NCI-H1694 treated with DMSO at 0.1 percent for 48 hours (cell line): ENCODE results near the gene ORC4.

Source experiments
- DNase-seq: peaks from one replicate; lab custom pipeline; 2025; lab: John Stamatoyannopoulos, UW

Gene ORC4

GRCh38 chr2:147933931-147934330 is 86.6 kb downstream of the ORC4 start:
- DNase-seq, result no peak

DNA sequence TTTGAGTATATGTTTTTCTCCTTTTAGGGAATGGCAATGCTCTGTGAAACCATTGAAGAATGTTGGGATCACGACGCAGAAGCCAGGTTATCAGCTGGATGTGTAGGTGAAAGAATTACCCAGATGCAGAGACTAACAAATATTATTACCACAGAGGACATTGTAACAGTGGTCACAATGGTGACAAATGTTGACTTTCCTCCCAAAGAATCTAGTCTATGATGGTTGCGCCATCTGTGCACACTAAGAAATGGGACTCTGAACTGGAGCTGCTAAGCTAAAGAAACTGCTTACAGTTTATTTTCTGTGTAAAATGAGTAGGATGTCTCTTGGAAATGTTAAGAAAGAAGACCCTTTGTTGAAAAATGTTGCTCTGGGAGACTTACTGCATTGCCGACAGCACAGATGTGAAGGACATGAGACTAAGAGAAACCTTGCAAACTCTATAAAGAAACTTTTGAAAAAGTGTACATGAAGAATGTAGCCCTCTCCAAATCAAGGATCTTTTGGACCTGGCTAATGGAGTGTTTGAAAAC is 93.4 kb downstream of the ORC4 start:
- DNase-seq, result no peak

DNA sequence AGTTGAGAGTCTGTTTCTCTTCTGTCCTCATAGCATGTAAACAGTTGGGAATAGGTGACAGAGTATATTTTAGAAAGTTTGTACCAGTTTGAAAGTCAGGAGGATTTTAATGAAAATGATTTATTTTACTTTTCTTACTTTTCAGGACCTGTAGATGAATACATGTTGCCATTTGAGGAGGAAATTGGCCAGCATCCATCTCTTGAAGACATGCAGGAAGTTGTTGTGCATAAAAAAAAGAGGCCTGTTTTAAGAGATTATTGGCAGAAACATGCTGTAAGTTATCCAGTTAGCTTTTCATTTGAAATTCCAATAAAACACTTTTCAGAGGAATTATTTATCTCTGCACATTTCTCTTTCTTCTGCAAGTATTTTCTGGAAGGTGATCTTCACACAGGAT is 94.7 kb downstream of the ORC4 start:
- DNase-seq, result no peak

GRCh38 chr2:147924647-147925046 is 95.9 kb downstream of the ORC4 start:
- DNase-seq, result no peak

GRCh38 chr2:147923846-147924245 is 96.7 kb downstream of the ORC4 start:
- no peak for DNase-seq

- no peak for DNase-seq
Observed at GRCh38 chr2:147917161-147917560, 103.4 kb downstream of the ORC4 start.

- DNase-seq, result no peak
Observed at GRCh38 chr2:147916723-147917122, 103.8 kb downstream of the ORC4 start.

DNA sequence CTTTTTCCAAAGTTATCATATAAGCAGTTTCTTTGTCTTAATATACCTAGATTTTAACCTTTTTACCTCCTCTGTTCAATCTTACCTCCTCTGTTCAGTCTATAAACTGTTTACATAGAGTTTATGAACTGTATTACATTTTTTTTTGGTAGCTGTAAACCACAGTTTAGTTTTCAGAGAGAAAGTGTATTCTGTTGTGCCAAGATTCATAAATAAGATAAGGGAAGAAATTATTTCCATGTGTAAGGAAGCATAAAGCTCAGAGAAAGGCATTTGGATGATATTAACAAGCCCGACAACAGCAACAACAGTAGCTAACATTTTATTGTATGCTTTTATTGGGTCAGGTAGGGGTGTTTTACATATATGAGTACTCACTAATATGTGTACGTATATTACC is 104.5 kb downstream of the ORC4 start:
- DNase-seq, result no peak

DNA sequence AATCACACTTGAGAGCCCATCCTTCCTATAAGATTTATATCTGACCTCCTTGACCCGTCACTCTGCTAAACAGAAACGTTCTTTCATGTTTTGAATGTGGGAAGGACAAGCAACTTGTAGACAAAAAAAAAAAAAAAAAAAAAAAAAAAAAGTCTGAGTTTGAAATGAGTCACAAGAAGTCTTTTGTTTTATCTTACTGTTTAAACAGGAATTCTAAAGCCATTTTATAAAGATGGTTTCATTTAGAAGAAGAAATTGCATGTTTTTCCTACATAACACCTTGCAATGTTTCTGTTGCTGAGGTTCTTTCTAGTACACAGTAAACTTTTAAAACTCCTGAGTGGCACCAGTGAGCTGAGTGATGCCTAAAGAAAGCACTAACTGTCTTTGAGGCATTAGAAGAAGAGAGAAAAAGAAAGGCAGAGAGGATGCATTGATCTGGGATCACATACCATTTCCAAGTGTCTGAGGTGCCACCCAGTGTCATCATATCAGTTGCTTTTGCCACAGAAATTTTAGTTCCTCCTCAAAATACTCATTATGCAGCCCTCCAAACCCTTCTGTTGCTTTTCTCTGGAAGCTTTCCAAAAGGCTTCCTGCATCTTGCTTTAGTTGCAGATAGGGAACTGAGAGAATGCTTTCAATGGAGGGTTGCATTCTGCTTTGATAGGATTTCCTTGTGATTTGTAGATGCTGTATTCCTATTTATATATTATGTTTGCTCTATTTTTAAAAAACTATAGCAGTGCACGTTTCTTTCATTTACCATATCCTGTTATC is 106.6 kb downstream of the ORC4 start:
- peak; percentile 9 for DNase-seq

DNA sequence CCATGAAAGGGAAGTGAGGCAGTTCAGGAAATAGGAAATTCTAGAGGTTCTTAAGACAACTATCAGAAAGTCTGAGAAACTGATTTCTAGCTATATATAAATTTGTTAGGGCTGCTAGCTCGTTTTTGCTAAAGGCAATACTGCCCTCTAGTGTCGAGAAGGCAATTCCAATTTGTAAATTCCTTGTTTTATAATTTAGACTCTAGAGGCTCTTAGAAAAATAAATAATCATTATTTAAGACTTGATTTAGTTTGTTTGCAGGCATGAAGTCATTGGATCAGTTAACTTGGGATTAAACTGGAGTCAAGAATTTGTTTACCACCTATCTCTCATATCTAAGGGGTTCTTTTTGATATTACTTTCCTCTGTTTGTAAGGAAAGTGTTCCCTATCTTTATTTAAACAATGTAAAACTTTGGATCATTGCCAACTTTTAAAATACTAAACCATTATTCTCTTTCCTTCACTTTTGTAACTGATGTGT is 109.5 kb downstream of the ORC4 start:
- DNase-seq, result peak; percentile 73

DNA sequence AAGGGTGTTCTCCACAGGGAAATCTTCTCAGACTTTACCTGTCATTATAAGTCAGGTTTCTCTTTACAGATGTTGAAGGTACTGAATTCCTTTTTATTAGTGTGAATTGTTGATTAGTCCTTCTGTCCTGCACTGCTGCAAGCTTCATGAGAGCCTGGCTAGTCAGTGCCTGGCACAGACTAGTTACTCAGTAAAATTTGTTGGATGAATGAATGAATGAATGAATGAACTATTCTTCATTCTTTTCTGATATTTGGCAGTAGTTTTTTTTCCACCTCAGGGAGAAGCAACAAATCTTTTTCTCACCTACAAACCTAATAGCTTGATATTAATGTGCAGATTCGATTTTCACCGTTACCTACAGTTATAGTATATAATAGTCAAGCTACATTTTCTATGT is 111.4 kb downstream of the ORC4 start:
- no peak for DNase-seq

DNA sequence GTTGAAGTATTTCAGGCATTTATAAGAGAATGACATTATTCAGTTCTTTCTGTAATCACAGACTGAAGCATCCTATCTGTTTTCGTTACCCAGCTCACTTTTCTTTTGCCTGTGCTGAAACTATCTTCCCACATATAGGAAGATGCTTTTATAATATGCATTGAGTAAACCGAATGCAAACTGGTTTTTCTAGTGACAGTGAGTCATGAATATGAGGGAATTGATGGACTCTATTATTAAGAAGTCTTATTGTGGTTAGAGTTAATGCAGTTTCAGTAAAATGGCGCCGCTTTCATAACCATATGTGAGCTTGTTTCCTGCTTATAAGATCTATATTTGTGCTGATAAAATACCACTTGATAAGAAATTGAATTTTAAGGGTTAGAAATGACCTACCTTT is 116.5 kb downstream of the ORC4 start:
- no peak for DNase-seq

DNA sequence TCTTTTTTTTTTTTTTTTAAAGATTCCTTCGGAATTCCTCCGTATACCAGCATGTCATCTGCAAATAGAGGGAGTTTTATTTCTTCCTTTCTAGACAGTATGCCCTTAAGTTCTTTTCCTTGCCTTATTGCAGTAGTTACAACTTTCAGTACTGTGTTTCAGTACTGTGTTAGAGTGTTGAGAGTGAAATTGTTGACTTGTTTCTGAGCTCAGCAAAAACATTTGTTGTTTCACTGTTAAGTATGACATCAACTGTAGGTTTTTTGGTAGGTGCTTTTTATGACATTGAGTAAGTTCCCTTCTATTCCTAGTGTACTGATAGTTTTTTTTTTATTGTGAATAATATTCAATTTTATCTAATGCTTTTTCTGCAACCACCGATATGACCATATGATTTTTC is 131.9 kb downstream of the ORC4 start:
- DNase-seq, result no peak

GRCh38 chr2:147886136-147886535 is 134.4 kb downstream of the ORC4 start:
- DNase-seq, result no peak

- DNase-seq, result no peak
Observed at GRCh38 chr2:147884830-147885229, 135.7 kb downstream of the ORC4 start.

- DNase-seq, result no peak
Observed at GRCh38 chr2:147882631-147883030, 137.9 kb downstream of the ORC4 start.
